HUES48 (cell line): ENCODE results near the gene SLC25A21.
A peak's percentile ranks its signal among the peaks of the same experiment; 100 is the strongest.
"Not testable (repeated sequence)": the region's sequence is repeated elsewhere in the genome, so short reads cannot be mapped to it uniquely, and the experiment has no call there.

Experiments
- H3K27ac ChIP-seq: one replicate; pipeline ENCODE4 v1.7.0; 2013; ENCODE audit warnings: low read depth, low read length, inconsistent platforms
- H3K27me3 ChIP-seq: 2 replicates; pipeline ENCODE4 v1.6.1; 2013; ENCODE audit warnings: mild to moderate bottlenecking, low read length; ENCODE audit not compliant: control insufficient read depth, insufficient read depth
- H3K36me3 ChIP-seq: 2 replicates; pipeline ENCODE4 v1.6.1; 2013; ENCODE audit warnings: low read length; ENCODE audit not compliant: control insufficient read depth, insufficient read depth
- H3K4me1 ChIP-seq: 2 replicates; pipeline ENCODE4 v1.6.1; 2013; ENCODE audit warnings: mild to moderate bottlenecking, low read length; ENCODE audit not compliant: control insufficient read depth, insufficient read depth
- H3K4me3 ChIP-seq: 2 replicates; pipeline ENCODE4 v1.5.1; 2013; ENCODE audit warnings: mild to moderate bottlenecking, low read depth, low read length
- H3K9ac ChIP-seq: 2 replicates; pipeline ENCODE4 v1.6.1; 2013; ENCODE audit warnings: mild to moderate bottlenecking, low read depth, low read length, moderate library complexity
- H3K9me3 ChIP-seq: 2 replicates; pipeline ENCODE4 v1.6.1; 2013; ENCODE audit warnings: low read length; ENCODE audit not compliant: control insufficient read depth, insufficient read depth

Gene SLC25A21

DNA sequence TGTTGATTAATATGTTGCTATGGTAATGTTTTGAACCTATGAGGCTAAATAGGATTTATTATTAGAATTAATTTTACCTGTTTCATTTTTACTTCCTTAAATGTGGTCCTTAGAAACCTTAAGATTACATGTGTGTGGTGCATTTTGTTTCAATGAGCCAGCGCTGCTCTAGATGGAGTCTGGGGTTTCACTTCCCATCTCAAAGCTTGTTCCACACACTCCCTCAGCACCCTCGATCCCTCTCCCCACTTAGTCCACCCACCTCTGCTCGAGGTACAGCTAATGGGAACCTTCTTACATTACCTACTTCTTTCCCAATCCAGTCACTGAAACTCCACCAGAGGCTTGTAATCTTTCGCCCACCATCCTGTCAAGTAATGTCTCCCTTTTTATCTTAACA lies 305.5 kb downstream of the SLC25A21 start:
- Histone ChIP-seq H3K9me3 (no peaks in the 10 kb centered on the region), H3K36me3 (no peaks in the 10 kb centered on the region), H3K27me3 (no peaks in the 10 kb centered on the region), H3K27ac (no peak overlapping the region), H3K4me1 (0 out of 2 replicates have a peak, but pooled peaks cover 3% of the 10 kb centered on the region), H3K9ac (no peak overlapping the region), H3K4me3 (no peak overlapping the region)

GRCh38 chr14:36863271-36863670 lies 309.1 kb downstream of the SLC25A21 start:
- H3K27ac ChIP-seq = no peak overlapping the region
- H3K4me1 ChIP-seq = 0 out of 2 replicates have a peak, but pooled peaks cover 3% of the 10 kb centered on the region
- H3K27me3 ChIP-seq = no peaks in the 10 kb centered on the region
- H3K9me3 ChIP-seq = no peaks in the 10 kb centered on the region
- H3K4me3 ChIP-seq = no peak overlapping the region
- H3K36me3 ChIP-seq = no peaks in the 10 kb centered on the region
- no peak overlapping the region for H3K9ac ChIP-seq

- not testable (repeated sequence) for H3K4me3 ChIP-seq, H3K36me3 ChIP-seq
- peaks cover 11% of the 10 kb centered on the region; the same call in 1 of the 2 replicates for H3K4me1 ChIP-seq
These were observed 310.2 kb downstream of the SLC25A21 start for GRCh38 chr14:36862237-36862636.

DNA sequence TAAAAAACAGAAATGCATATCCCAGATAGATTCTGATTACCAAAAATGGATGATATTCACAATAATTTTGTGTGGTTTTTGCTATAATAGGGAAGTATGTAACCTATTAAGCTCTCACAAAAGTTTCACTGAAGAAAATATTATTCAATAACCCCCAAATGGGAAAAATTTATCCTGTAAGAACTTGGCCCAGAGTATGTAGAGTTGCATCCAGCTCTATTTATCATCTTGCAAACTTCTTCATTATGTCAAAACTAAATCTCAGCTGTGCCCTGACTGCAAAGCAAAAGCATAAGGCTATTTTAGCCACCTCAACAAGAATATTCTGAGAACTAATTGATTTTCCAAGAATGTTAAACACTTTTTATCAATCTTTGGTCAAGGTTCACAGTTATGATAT lies 311.6 kb downstream of the SLC25A21 start:
- H3K9ac ChIP-seq = no peak overlapping the region
- H3K4me3 ChIP-seq = no peak overlapping the region
- H3K36me3 ChIP-seq = no peaks in the 10 kb centered on the region
- no peaks in the 10 kb centered on the region for H3K9me3 ChIP-seq
- H3K4me1 ChIP-seq = peaks cover 18% of the 10 kb centered on the region
- no peak overlapping the region for H3K27ac ChIP-seq
- no peaks in the 10 kb centered on the region for H3K27me3 ChIP-seq

More at GRCh38 chr14:36862237-36862636, 310.2 kb downstream of the SLC25A21 start:
- not testable (repeated sequence) for H3K9ac ChIP-seq, H3K27me3 ChIP-seq, H3K27ac ChIP-seq, H3K9me3 ChIP-seq

DNA sequence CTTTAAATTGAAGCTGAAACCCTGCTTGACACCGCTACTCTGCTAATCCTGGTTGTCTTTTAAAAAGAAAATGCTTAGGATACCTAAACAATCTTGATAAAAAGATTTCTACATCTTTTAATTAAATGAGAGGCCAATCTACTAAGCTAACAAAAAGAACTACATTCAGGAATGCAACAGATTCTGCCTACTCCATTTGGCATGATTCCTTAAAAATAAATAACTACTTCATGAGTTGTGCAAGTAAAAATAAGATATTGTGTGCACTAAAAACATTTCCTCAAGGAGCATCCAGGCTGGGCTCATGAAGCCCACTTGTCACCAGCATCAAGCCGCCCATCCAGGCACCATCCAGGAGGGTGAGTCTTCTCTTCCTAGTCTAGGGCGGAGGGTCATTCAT lies 313.3 kb downstream of the SLC25A21 start:
- Histone ChIP-seq H3K4me1 (peaks cover 14% of the 10 kb centered on the region), H3K4me3 (no peak overlapping the region), H3K36me3 (no peaks in the 10 kb centered on the region), H3K9ac (no peak overlapping the region), H3K27me3 (no peaks in the 10 kb centered on the region), H3K27ac (no peak overlapping the region), H3K9me3 (no peaks in the 10 kb centered on the region)

DNA sequence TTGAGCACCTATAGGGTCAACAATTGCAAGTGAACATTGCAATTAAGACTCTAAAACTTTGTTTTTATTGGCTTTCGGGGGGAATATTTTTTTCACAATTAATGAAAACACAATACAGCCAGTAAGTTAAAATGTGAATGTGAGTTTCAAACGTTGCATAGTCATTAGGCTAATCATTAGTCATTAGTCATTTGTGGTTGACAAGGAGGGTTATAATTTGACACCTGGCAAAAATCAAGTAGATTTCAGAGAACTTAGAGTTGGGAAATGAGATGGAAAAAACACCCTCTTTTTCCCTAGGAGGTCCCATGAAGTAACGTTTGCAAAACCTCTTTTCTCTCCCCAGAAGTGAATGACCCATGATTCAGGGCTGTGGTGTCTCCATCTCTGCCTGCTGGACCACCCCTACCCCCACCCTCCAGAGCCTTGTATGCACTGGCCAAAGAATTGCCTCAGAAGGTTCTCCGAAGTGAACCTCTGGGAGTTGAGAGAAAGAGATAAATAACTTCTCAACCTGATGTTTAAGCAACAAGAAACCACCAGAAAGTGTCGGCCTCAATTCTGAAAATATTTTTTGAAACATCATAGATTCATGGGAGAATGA lies 314.5 kb downstream of the SLC25A21 start:
- Histone ChIP-seq H3K4me3 (no peak overlapping the region), H3K27me3 (no peaks in the 10 kb centered on the region), H3K9me3 (no peaks in the 10 kb centered on the region), H3K4me1 (peaks cover 14% of the 10 kb centered on the region), H3K27ac (no peak overlapping the region), H3K9ac (no peak overlapping the region), H3K36me3 (no peaks in the 10 kb centered on the region)

- H3K4me1 ChIP-seq = peaks cover 14% of the 10 kb centered on the region
- H3K27ac ChIP-seq = peak overlapping the region; percentile 26
- no peaks in the 10 kb centered on the region for H3K9me3 ChIP-seq
- H3K27me3 ChIP-seq = no peaks in the 10 kb centered on the region
- no peak overlapping the region for H3K9ac ChIP-seq
- H3K36me3 ChIP-seq = no peaks in the 10 kb centered on the region
- H3K4me3 ChIP-seq = no peak overlapping the region
These were observed 315.3 kb downstream of the SLC25A21 start for GRCh38 chr14:36857136-36857535.

DNA sequence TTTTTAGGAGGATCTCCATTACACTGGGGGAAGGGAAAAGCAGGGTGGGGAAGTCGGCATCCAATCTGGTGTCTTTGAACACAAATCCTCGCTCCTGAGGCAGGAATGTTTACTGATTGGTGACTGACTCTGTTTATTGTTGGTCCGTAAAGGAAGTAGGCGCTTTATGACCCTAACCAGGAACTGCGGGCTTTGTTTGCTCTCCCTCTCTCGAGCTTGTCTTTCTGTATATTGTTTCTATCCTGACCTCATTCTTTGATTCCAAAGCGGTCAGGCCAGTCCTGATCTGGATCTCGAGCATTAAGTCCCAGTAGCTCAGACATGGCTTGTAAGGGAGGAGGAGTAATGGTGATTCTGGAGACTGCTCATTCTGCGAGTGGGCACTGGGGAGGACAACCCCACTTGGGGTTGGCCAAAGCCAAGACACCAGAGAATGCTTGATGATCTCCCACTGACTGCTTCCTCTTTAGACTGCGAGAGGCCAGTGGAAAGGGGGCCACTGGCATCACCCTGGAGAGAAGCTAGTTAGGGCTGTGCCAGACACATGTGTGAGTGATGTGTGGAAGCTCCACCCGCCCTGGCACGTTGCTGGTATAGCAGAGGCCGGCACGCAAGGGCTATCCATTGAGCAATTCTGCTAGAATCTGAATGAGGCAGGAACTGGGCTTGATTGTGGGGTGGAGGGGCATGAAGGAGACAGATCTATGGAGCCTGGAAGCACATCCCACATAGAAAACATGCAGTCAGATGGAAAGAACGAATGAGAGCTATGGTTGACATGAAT lies 316.1 kb downstream of the SLC25A21 start:
- no peaks in the 10 kb centered on the region for H3K9me3 ChIP-seq
- H3K4me3 ChIP-seq = no peak overlapping the region
- H3K36me3 ChIP-seq = no peaks in the 10 kb centered on the region
- H3K27me3 ChIP-seq = no peaks in the 10 kb centered on the region
- H3K27ac ChIP-seq = no peak overlapping the region
- H3K9ac ChIP-seq = no peak overlapping the region
- peaks cover 14% of the 10 kb centered on the region for H3K4me1 ChIP-seq

GRCh38 chr14:36855396-36855795 lies 317.0 kb downstream of the SLC25A21 start:
- H3K9ac ChIP-seq = no peak overlapping the region
- no peak overlapping the region for H3K27ac ChIP-seq
- no peaks in the 10 kb centered on the region for H3K27me3 ChIP-seq
- H3K4me3 ChIP-seq = no peak overlapping the region
- H3K4me1 ChIP-seq = peaks cover 14% of the 10 kb centered on the region
- no peaks in the 10 kb centered on the region for H3K36me3 ChIP-seq
- no peaks in the 10 kb centered on the region for H3K9me3 ChIP-seq

GRCh38 chr14:36852981-36853691 lies 319.3 kb downstream of the SLC25A21 start:
- Histone ChIP-seq H3K36me3 (no peaks in the 10 kb centered on the region), H3K4me3 (no peak overlapping the region), H3K27me3 (no peaks in the 10 kb centered on the region), H3K9ac (no peak overlapping the region), H3K9me3 (no peaks in the 10 kb centered on the region), H3K27ac (no peak overlapping the region), H3K4me1 (peaks cover 14% of the 10 kb centered on the region)

DNA sequence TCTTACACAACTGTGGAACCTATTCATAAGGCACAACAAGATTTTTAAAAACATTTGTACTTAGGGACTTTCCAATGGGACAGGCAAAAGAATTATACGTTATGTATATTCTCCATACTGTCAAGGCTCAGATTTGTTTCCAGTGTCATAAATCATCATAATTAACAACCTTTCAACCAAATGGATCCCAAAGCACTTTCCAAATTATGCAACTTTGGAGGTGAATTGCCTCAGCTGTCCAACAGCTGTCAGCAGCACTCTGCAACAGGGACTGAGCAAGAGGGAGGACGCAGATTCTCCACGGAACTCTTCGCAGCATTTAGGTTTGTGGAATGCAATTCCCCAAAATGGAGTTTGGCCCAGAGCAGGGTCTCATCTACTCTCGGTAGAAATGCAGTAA lies 324.2 kb downstream of the SLC25A21 start:
- Histone ChIP-seq H3K36me3 (no peaks in the 10 kb centered on the region), H3K4me3 (no peak overlapping the region), H3K9me3 (no peaks in the 10 kb centered on the region)

More for the DNA sequence above, 324.2 kb downstream of the SLC25A21 start:
- Histone ChIP-seq H3K9ac (no peak overlapping the region), H3K4me1 (peaks cover 7% of the 10 kb centered on the region; the same call in 1 of the 2 replicates), H3K27me3 (no peaks in the 10 kb centered on the region), H3K27ac (no peak overlapping the region)
